Stimulated activated CD4-positive, alpha-beta T cell treated with anti-CD3 and anti-CD28 coated beads, Interleukin-1b, Interleukin-23, amount 100 ng/mL, for 1 hour (primary cell): ENCODE results near the gene ACSS3.
"Not testable (repeated sequence)": the region's sequence is repeated elsewhere in the genome, so short reads cannot be mapped to it uniquely, and the experiment has no call there.

Source experiments
- DNase-seq, 2 donors: peaks; one replicate each; pipeline ENCODE4 v3.0.0-alpha.2; 2020; ENCODE audit warnings: low read depth in 2 of 2

Gene ACSS3

DNA sequence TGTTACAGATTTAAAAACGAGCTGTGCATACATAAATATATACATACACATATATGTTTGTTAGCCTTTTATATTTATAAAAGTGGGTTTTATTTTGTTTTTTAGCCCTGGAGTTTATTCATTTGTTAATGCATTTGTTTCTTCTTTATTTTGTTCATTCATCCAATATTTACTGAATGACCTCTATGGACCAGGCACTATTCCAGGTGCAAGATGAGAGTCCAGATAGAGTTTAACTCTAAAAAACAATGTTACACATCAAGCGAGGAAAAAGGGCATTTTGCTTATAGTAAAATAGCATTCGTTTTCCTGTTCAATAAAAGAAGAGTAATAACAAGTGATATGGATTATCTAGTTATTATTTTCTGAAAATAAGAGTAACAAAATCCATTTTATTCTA is 14.2 kb downstream of the ACSS3 start:
- DNase-seq = no peak

- DNase-seq = no peak
These were observed 17.0 kb downstream of the ACSS3 start for GRCh38 chr12:81094718-81095360.

GRCh38 chr12:81095501-81096232 is 17.8 kb downstream of the ACSS3 start:
- no peak for DNase-seq

GRCh38 chr12:81105687-81106086 is 27.8 kb downstream of the ACSS3 start:
- DNase-seq = no peak

- DNase-seq = no peak
These were observed 36.3 kb downstream of the ACSS3 start for GRCh38 chr12:81114226-81114625.

DNA sequence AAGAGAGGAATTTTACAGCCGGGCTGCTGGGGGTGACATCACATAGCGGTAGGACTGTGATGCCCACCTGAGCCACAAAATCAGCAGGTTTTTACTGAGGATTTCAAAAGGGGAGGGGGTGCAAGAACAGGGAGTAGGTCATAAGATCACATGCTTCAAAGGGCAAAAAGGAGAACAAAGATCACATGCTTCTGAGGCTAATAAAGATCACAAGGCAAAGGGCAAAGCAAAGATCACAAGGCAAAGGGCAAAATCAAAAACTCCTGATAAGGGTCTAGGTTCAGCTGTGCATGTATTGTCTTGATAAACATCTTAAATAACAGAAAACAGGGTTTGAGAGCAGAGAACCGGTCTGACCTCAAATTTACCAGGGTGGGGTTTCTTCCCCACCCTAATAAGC is 41.2 kb downstream of the ACSS3 start:
- DNase-seq = not testable (repeated sequence)

GRCh38 chr12:81120961-81121360 is 43.1 kb downstream of the ACSS3 start:
- no peak for DNase-seq

DNA sequence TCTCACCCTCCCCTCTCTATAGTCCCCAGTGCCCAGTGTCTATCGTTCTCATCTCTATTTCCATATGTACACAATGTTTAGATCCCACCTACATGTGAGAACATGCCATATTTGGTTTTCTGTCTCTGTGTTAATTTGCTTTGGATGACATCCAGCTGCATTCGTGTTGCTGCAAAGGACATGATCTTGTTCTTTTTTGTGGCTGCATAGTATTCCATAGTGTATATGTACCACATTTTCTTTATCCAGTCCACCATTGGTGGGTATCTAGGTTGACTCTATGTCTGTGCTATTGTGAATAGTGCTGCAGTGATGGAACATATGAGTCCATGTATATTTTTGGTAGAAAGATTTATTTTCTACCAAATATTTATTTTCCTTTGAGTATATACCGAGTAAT is 45.7 kb downstream of the ACSS3 start:
- no peak for DNase-seq

- no peak for DNase-seq
These were observed 47.8 kb downstream of the ACSS3 start for GRCh38 chr12:81125691-81126090.

DNA sequence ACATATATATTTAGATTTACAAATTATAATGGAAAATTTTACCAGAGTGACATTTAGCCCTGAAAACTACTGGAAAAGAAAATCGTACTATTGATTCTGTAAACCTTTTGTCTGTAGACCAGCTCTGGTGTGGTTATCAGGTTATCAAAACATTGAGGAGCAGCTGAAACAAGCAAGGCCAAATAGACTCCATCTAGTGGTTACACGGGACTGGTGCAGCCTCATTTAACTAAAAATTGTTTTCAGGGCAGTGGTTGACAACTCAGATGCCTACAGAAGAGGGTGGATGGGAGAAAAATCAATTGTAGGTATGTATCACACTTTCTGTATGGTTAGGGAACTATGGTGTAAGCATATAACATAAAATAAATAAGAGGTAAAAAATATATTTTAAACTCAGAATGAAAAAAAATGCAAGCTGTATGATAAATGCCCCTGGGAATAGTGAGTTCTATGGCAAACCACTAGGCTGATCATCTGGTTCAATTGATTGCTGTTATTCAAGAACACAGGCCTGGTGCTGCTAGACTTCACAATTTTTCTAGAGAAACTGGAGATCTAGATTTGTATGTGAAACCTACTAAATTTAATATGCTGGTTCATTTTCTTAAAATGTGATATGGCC is 51.2 kb downstream of the ACSS3 start:
- no peak for DNase-seq

DNA sequence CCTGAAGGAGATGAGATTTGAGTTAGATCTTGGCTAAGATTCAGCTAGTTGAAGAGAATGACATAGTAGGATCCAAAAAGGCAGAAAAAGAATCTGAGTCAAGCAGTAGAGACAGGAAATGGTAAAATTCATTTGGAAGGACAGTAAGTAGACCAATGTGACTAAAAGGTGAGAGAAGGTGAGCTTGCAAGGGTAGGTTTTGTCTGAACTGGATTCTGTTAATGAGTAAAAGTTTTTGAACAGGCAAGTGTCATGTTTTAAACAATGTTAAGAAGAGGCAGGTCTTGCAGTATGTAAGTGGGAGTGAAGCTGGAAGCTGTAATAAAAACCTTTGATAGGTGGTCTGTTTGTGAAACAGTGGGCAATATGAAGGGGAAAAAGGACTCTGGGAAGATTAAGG is 58.6 kb downstream of the ACSS3 start:
- DNase-seq = no peak

DNA sequence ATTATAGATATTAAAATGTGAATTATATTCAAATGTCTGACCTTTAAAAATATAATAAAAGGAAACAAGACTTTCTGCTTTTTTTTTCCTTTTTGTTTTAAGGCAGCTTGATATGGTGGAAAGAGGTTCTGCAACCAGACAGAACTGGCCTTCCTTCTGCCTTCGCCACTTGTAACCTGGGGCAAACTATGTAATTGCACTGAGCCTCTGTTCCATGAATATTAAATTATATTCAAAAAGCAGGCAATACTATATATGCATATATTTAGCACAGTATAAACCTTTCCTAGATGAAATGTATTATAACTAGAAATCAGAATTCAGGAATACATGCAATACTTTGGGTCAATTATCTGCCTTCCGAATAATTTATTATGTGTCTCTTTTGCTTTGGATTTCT is 59.9 kb downstream of the ACSS3 start:
- no peak for DNase-seq

- DNase-seq = no peak
These were observed 63.3 kb downstream of the ACSS3 start for GRCh38 chr12:81141217-81141616.

DNA sequence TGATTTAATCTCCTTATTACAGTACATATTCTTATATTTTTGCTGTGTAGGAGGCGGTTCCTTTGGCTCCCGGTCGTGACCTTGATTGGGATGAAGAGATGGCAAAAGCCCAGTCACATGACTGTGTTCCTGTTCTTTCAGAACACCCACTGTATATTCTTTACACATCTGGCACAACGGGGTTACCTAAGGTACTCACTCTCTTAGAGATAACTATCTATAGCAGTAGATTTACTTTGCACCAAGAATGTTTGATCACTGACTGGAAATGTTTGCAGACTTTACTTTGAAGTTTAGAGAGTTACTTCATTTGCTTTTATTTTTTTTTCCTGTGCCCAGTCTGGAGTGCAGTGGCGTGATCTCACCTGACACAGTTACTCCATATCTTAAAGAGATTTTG is 65.2 kb downstream of the ACSS3 start:
- DNase-seq = no peak

DNA sequence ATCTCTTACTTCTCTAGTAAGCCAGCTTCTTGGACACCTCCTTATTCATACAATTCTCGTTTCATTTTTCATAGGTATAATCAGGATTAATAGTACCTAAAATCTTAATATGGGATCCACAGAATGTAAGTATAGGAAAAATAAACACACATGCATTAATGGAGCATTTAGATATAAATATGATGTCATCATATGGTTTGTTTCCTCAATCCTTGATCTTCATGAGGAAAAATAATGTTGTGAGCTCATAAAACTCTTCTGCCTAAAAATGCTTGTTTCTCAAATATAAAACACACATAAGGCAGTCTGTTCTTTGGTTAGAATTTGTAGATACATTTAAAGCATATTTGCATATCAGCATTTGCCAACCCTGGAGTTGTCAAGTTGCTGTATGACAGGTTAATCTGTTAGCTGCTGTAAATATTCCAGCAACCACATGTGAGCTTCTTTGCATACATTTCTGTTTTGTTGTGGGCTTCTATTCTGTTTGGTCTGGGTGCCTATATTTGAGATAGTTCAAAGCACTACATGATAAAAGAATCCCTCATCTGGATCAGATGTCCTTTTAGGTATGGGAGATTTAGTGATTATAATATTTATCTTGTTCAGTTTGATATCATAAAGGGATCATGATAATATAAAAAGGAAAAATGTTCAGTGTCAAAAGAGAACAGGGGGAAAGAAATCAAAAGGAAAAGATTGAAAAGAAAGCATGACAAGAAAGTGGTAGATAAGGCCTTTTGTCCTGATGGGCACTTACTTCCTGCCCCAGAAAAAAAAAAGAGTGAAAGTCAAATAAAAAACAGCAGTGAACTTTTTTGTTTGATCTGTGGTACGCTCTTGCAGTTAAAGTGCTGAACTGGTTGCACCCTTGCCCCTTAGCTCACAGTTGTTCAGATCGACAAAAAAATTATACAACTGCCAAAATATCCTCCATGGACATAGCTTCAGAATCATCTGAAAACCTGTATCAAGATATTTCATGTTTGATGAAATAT is 68.6 kb downstream of the ACSS3 start:
- no peak for DNase-seq

GRCh38 chr12:81147292-81147919 is 69.5 kb downstream of the ACSS3 start:
- no peak for DNase-seq

DNA sequence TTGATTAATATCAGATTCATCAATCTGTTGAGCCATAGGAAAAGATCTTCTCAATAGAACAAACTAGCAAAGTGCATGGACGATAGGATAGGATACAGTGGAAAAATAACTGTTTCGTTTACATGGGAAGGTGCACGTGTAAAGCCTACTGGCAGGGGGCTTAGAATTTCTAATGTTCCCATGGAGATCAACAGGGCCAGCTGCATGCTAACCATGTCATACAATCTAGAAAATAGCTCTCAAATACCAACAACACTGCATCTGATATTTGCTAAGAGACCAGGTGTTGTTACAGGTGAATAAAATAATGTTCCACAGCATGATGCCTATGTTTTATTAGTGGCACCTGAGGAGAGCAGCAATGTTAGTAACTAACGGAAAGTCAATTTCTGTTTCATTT is 72.5 kb downstream of the ACSS3 start:
- DNase-seq = no peak

DNA sequence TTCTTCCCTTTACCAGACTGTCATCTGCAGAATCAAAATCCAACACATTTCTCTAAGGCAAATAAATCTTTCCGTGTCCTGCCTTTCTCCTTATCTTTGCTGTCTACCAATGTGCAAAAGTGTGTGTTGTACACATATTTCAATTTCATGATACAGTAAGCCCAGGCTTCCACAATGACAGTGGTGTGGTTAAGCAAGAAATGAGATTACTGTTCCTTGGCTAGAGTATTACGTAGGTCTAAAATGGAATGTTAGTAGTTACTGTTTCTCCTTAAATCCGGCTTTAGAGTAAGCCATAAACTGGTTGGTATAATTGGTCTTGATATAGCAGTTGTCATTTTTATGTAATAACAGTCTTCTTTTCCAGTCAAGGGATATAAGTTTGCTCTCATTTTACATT is 82.0 kb downstream of the ACSS3 start:
- no peak for DNase-seq

- no peak for DNase-seq
These were observed 83.8 kb downstream of the ACSS3 start for GRCh38 chr12:81161680-81162079.

GRCh38 chr12:81162391-81163136 is 84.7 kb downstream of the ACSS3 start:
- no peak for DNase-seq

- no peak for DNase-seq
These were observed 86.9 kb downstream of the ACSS3 start for GRCh38 chr12:81164827-81165226.
